ENCODE data around the gene MAP3K5.

DNA sequence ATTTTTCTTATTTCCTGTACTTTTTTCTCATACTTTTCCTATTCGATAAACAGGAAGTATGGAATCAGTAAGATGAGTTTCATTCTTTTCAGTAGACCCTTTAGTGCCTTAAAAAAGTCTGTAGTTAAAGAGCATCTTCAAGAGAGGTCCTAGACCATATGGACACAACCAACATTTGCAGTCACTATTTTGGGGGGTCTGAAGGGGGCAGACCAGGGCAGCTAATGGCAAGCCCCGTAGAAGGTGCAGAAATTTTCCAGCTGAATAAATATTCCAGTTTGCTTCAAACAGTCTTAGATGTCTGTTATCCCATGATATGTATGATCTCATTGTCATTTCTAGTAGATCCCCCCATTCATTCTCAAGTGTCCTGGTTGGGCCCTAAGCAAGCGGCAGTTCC, 52.8 kb downstream of the MAP3K5 start:
- TF ChIP-seq POLR2AphosphoS5 (IDR thresholded peaks at IDR 0.05; ENCODE audit: insufficient read depth in 1 of 2, low read depth in 1 of 2) = no peak
- no peak for TF ChIP-seq CTCF (IDR thresholded peaks at IDR 0.05)
- no peak for TF ChIP-seq POLR2A (IDR thresholded peaks at IDR 0.05)

Data from vagina (tissue), 2 donors.